Thymus (tissue), 11 donors: ENCODE data around the gene DTYMK. TPM values are rescaled to one million over a fixed set of nuclear protein-coding genes. Genes with fewer than 3 reads are reported as not detected.
A peak's percentile ranks its signal among the peaks of the same experiment; 100 is the strongest.

Experiments used
- DNase-seq, 9 donors: peaks; one replicate each; pipeline ENCODE4 v3.0.0-alpha.2; 2013; ENCODE audit warnings: low spot score in 9 of 9, low read depth in 6 of 9, missing footprints in 1 of 9
- H3K27ac ChIP-seq, 2 donors: one replicate each; pipeline ENCODE4 v1.5.1; 2013; ENCODE audit warnings: control low read depth in 1 of 2, low read depth in 1 of 2, low read length in 1 of 2, mild to moderate bottlenecking in 1 of 2, moderate library complexity in 1 of 2
- H3K27me3 ChIP-seq, 2 donors: one replicate each; pipeline ENCODE4 v1.5.1; 2013; ENCODE audit warnings: low read length in 1 of 2; ENCODE audit not compliant: control insufficient read depth in 2 of 2, insufficient read depth in 1 of 2
- H3K36me3 ChIP-seq, 2 donors: one replicate each; pipeline ENCODE4 v1.5.1; 2013; ENCODE audit warnings: low read length in 1 of 2, mild to moderate bottlenecking in 1 of 2, moderate library complexity in 1 of 2; ENCODE audit not compliant: control insufficient read depth in 2 of 2, insufficient read depth in 2 of 2
- H3K4me1 ChIP-seq, 2 donors: one replicate each; pipeline ENCODE4 v1.5.1; 2013; ENCODE audit warnings: low read length in 2 of 2; ENCODE audit not compliant: control insufficient read depth in 2 of 2, insufficient read depth in 2 of 2
- H3K4me3 ChIP-seq, 2 donors: one replicate each; pipeline ENCODE4 v1.5.1; 2013; ENCODE audit warnings: low read length in 2 of 2, control low read depth in 1 of 2, mild to moderate bottlenecking in 1 of 2
- H3K9me3 ChIP-seq, 2 donors: one replicate each; pipeline ENCODE4 v1.5.1; 2013; ENCODE audit warnings: low read length in 1 of 2, mild to moderate bottlenecking in 1 of 2; ENCODE audit not compliant: control insufficient read depth in 2 of 2, insufficient read depth in 1 of 2
- WGBS: extraction: QIAGEN DNeasy Blood & Tissue Kit; methylation state at CpG from one replicate; pipeline ENCODE4 v1.1.7; 2013; 5-methylcytosine and 5-hydroxymethylcytosine counted together
- polyA plus RNA-seq: library from polyadenylated mRNA; stranded (reverse); fragments of 200-250 nt; gene quantifications from one replicate; pipeline ENCODE4 v1.2.3, GENCODE V29; 2013
- total RNA-seq: library from RNA; stranded (reverse); fragments of 120-200 nt; gene quantifications from one replicate; pipeline ENCODE4 v1.2.4, GENCODE V29; 2013
- donor health status: healthy.

DTYMK gene
- total and polyA plus RNA-seq, 2 donors, result 20.3 to 44.4 TPM

DNA sequence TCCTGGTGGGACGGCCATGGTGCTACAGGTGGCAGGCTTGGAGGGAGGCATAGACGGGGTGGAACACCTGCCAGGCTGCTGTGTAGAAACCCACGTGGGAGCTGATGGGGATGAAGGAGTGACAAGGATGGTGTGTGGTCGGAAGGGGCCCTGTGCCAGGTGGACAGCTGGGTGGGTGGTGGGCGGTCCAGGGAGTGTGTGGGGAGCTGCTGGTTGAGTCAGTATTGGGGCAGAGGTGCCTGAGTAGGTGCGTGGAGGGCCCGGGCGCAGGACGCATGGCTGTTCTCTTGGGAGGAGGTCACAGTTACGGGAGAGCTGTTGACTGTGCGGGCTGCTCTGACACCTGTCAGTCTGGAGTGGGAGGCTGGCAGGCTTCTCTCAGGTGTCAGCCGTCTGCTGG lies 35.2 kb upstream of the DTYMK start:
- no peak overlapping the region for H3K4me3 ChIP-seq
- DNase-seq, result no peak
- H3K4me1 ChIP-seq, result no peaks in the 10 kb centered on the region
- WGBS, result 98% methylated on average over 12 of the region's 12 CpGs
- H3K27ac ChIP-seq, result no peak overlapping the region
- H3K27me3 ChIP-seq, result no peaks in the 10 kb centered on the region
- H3K9me3 ChIP-seq, result peaks cover 27 to 44% of the 10 kb centered on the region in 2 donors
- H3K36me3 ChIP-seq, result peaks cover 76 to 88% of the 10 kb centered on the region in 2 donors

DNA sequence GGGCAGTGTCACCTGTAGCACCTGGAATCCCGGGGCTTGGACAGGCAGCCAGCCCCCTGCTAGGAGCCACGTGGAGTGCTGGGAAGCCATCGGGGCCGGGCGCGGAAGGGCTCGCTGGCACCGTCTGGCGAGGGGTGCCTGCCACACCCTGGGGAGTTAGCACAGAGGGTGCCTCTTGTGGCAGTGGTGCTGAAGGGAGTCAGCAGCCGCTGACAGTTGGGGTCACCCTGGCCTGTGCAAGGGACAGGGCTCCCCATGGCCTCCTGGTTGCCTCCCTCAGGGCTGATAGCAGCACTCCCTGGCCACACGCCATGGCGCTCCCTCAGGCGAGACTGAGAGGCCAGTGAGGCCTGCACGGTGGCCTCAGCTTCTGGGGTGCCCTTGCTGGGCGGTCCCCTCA lies 33.9 kb upstream of the DTYMK start:
- Histone ChIP-seq H3K9me3 (peaks cover 27 to 44% of the 10 kb centered on the region in 2 donors), H3K4me1 (no peaks in the 10 kb centered on the region), H3K27ac (no peak overlapping the region), H3K4me3 (no peak overlapping the region), H3K36me3 (peaks cover 72 to 85% of the 10 kb centered on the region in 2 donors), H3K27me3 (no peaks in the 10 kb centered on the region)
- DNase-seq, result no peak
- 99% methylated on average over 15 of the region's 15 CpGs for WGBS

DNA sequence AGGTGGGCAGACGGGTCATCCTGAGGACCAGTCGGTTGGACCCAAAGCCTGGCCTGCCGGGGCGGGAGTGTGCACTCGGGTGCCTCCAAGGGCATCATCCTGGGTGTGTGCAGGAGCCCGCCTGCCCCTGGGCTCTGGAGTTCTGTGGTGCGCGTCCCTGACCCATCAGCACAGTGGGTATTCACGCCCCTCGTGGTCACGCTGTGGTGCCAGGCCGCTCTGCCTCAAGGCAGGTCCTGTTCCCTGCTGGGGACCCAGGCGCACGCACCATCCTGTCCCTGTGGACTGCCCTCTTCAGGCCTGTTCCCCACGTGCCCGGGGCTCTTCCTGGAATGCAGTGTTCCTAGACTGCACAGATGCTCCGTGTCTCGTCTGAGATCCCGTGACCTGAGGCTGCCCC lies 33.5 kb upstream of the DTYMK start:
- DNase-seq, result no peak
- Histone ChIP-seq H3K27me3 (no peaks in the 10 kb centered on the region), H3K4me3 (no peak overlapping the region), H3K4me1 (no peaks in the 10 kb centered on the region), H3K36me3 (peaks cover 71 to 82% of the 10 kb centered on the region in 2 donors), H3K9me3 (peaks cover 27 to 44% of the 10 kb centered on the region in 2 donors), H3K27ac (no peak overlapping the region)
- 99% methylated on average over 19 of the region's 19 CpGs for WGBS

DNA sequence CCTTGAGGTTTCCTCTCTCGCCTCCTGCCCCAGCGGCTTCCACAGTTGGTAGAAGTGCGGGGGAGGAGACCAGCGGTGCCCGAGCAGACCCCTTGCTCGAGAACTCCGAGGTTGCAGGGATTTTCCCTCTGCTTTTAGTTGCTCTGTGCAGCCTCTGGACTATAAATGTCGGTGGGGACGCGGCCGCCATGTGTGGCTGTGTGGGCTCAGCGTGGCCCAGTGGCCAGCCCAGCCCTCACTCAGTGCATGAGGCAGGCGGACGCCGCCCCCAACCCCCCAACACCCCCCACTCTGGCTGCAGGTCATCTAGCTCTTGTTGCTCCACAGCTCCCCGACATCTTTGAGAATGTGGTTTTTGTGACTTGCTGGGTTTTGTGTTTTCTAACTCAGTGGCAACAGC lies 32.5 kb upstream of the DTYMK start:
- no peaks in the 10 kb centered on the region for H3K4me1 ChIP-seq
- H3K27ac ChIP-seq, result no peak overlapping the region
- 98% methylated on average over 16 of the region's 16 CpGs for WGBS
- no peak for DNase-seq
- no peaks in the 10 kb centered on the region for H3K27me3 ChIP-seq
- H3K36me3 ChIP-seq, result peaks cover 69 to 76% of the 10 kb centered on the region in 2 donors
- H3K4me3 ChIP-seq, result no peak overlapping the region
- H3K9me3 ChIP-seq, result peaks cover 26 to 40% of the 10 kb centered on the region in 2 donors

DNA sequence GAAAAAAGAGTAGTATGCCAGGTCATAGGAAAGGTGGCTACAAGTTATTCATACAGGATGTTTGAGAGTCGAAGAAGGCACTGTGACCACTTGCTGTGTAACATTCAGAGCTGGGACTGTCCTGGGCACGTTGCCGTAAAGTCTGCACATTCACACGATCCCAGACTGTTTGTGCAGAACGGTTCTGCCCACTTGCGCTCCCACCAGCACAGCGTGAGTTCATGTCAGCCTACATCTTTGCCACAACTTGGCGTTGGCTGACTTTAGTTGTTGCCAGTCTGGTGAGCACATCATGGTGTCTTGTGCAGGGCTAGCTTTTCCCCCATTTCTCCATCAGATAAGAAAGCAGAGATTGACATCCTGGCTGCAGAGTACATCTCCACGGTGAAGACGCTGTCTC lies 22.3 kb upstream of the DTYMK start:
- Histone ChIP-seq H3K27ac (no peak overlapping the region), H3K9me3 (peaks cover 9 to 21% of the 10 kb centered on the region in 2 donors), H3K27me3 (no peaks in the 10 kb centered on the region), H3K4me1 (no peaks in the 10 kb centered on the region), H3K4me3 (no peak overlapping the region), H3K36me3 (peaks cover 75 to 77% of the 10 kb centered on the region in 2 donors)
- WGBS, result 92% methylated on average over 10 of the region's 10 CpGs
- DNase-seq, result no peak

DNA sequence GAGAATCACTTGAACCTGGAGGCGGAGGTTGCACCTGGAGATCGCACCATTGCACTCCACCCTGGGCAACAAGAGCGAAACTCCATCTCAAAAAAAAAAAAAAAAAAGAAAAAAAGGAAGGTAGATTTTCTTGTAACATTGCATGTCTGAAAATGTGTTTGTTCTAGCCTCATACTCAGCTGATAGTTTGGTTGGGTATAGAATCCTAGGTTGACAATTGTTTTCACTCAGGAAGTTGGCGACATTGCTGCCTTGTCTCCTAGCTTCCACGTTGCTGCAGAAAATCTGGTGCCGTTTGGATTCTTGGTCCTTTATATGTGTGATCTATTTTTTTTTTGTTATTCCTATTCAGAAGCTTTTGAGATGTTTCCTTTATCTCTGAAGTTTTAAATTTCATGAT lies 19.9 kb upstream of the DTYMK start:
- Histone ChIP-seq H3K27ac (no peak overlapping the region), H3K36me3 (peaks cover 59% of the 10 kb centered on the region in 2 donors), H3K4me1 (peaks cover 8 to 12% of the 10 kb centered on the region in 2 donors)

DNA sequence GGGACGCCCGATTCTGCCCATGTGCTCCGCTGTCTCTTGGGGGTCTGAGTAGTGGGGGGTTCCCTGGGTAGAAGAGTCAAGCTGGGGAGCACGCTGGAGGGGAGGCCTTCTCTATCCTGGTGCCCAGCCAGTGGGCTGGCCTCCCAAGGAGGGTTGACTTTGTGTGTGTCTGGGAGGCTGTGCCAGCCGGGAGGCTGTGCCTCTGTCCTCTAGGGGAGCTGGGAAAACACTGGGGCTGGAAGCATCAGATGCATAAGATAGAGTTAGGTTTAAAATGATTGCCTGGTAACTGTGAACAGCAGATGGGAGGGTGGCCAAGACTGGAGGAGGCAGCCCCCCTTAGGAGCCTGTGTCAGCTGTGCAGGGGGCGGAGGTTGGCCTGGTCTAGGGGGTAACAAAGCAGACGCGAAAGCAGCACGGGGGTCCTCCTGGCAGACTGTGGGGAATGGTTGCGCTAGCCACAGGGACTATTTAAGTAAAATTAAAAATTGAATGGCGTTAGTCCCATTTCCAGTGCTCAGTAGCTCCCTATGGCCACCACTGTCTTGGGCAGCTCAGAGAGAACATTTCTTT lies 16.5 kb upstream of the DTYMK start:
- 57% methylated on average over 11 of the region's 11 CpGs for WGBS
- peaks cover 31 to 32% of the 10 kb centered on the region in 2 donors for H3K36me3 ChIP-seq
- no peaks in the 10 kb centered on the region for H3K27me3 ChIP-seq
- H3K9me3 ChIP-seq, result peaks cover 8 to 21% of the 10 kb centered on the region in 2 donors
- no peak for DNase-seq
- H3K4me1 ChIP-seq, result peaks cover 8 to 20% of the 10 kb centered on the region in 2 donors
- H3K27ac ChIP-seq, result peak overlapping the region; percentile 17 to 52
- peak overlapping the region; percentile 67 to 98 for H3K4me3 ChIP-seq

More for the DNA sequence above, 19.9 kb upstream of the DTYMK start:
- Histone ChIP-seq H3K4me3 (no peak overlapping the region), H3K9me3 (peaks cover 9 to 21% of the 10 kb centered on the region in 2 donors), H3K27me3 (no peaks in the 10 kb centered on the region)
- no peak for DNase-seq
- 97% methylated on average over 6 of the region's 6 CpGs for WGBS

DNA sequence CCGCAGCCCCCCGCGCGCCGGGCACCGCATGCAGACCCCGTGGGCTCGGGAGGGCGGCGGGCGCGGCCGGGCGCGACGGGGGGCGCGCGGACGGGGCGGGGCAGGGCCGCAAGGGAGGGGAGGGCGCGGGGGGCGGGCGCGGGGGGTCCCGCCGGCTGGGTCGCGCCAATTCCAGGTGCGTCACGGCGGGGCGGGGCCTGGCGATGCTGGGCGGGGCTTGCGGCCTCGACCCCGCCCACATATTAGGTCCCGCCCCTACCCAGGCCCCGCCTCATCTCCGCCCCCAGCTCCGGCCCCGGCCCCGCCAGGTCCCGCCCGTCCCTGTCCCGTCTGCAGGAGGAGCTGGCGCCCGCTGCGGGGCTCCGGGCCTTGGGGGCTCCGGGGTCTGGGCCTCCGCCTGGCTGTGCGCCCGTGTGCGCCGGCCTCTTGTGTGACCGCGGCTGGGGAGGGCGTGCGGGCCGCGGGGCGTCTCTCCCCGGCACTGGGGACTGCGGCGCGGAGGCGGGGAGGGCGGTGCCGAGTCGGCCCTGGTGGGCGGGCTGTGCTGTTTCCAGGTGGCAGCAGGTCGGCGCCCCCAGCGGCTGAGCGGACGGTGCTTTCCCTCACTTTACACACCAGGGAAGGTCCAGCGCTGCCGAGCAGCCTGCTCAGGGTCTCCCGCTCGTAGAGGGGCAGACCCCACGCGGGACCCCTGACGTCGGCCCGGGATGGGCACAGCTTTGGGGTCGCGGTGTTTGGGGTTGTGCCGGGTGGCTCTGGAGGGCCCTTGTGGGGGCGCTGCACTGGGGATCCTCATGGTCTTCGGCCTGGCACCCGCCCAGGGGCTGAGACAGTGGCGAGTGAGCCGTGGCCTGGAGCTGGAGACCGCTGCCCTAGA lies 15.8 kb upstream of the DTYMK start:
- H3K4me3 ChIP-seq, result peak overlapping the region; percentile 67 to 98
- peak overlapping the region; percentile 17 to 93 for H3K27ac ChIP-seq
- WGBS, result 2% methylated on average over 98 of the region's 98 CpGs
- peaks cover 25 to 27% of the 10 kb centered on the region in 2 donors for H3K36me3 ChIP-seq
- H3K27me3 ChIP-seq, result no peaks in the 10 kb centered on the region
- DNase-seq, result peak; percentile 67 to 94 (median 81)
- peaks cover 8 to 20% of the 10 kb centered on the region in 2 donors for H3K4me1 ChIP-seq
- peaks cover 8 to 19% of the 10 kb centered on the region in 2 donors for H3K9me3 ChIP-seq
